Epithelial cell of esophagus (primary cell): Measurements from ENCODE around the gene DHX36.

Source experiments
- DNase-seq: peaks from one replicate; pipeline ENCODE4 v3.0.0; 2010; ENCODE audit warnings: low read depth
- H3K4me3 ChIP-seq: 2 replicates; pipeline ENCODE4 v1.5.1; 2011; ENCODE audit warnings: mild to moderate bottlenecking, low read length, control low read depth
- TF ChIP-seq, protein P1 (sequence below): IDR thresholded peaks from 2 replicates; pipeline ENCODE4 v1.5.1; 2011; ENCODE audit warnings: low read depth, mild to moderate bottlenecking, low read length, control low read depth, inconsistent platforms; ENCODE audit not compliant: insufficient read depth; ENCODE audit errors: missing control alignments

Gene DHX36

DNA sequence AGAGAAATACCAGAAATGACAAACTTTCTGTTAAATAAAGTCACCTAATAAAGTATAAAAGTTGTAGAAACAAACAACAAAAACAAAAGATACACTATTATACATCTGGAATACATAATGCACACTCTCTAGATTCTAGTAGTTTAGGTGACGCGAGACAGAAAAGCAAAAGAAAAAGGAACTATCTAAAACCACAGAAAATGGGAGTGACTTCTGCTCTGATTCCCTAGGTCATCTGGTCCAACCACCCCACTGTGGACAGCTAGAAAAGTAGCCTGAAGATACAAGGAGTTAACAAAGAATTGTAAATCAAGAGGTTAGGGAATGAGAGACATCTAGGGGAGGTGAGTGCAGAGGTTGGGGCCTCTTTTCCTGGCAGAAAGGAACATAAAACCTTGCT is 39.1 kb downstream of the DHX36 start:
- DNase-seq, result no peak
- no peak overlapping the region for H3K4me3 ChIP-seq
- TF ChIP-seq, protein P1, sequence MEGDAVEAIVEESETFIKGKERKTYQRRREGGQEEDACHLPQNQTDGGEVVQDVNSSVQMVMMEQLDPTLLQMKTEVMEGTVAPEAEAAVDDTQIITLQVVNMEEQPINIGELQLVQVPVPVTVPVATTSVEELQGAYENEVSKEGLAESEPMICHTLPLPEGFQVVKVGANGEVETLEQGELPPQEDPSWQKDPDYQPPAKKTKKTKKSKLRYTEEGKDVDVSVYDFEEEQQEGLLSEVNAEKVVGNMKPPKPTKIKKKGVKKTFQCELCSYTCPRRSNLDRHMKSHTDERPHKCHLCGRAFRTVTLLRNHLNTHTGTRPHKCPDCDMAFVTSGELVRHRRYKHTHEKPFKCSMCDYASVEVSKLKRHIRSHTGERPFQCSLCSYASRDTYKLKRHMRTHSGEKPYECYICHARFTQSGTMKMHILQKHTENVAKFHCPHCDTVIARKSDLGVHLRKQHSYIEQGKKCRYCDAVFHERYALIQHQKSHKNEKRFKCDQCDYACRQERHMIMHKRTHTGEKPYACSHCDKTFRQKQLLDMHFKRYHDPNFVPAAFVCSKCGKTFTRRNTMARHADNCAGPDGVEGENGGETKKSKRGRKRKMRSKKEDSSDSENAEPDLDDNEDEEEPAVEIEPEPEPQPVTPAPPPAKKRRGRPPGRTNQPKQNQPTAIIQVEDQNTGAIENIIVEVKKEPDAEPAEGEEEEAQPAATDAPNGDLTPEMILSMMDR, result no peak

DNA sequence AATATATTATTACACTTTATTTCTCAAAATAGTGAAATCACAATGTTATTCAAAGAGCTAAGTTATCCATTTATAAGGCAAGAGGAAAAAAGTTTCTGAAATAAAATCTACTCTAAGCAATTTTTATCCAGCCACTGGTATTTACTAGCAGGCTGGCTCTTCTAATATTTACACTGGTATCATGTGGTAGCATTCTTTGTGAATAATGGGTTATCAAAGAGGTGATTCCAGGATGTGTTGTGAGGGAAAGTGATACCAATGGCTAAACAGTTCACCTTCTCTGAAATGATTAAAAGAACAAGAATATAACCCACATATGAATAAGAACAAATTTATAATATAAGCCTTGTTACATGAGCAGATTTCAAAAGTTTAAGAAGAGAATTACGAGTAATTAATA is 44.1 kb downstream of the DHX36 start:
- DNase-seq, result no peak
- H3K4me3 ChIP-seq, result no peak overlapping the region
- TF ChIP-seq, protein P1, result no peak

DNA sequence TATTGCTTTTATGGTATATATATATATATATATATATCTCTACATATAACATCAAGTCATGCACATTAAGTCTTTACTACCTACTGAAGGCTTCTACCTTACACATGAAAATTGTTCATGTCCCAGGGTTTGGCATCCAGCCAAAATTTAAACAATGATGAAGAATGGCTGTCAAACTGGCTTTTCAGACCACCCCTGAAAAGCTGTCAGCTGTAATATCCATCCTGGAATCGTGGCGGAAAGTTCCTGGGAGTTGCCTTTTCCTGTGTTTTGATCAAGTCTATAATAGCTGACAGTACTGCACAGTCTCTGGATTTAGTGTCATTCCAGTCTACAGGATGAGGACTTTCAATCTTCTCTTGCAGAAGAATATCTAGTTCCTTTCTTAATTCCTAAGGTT is 48.3 kb downstream of the DHX36 start:
- TF ChIP-seq, protein P1, result no peak
- no peak for DNase-seq
- no peak overlapping the region for H3K4me3 ChIP-seq

DNA sequence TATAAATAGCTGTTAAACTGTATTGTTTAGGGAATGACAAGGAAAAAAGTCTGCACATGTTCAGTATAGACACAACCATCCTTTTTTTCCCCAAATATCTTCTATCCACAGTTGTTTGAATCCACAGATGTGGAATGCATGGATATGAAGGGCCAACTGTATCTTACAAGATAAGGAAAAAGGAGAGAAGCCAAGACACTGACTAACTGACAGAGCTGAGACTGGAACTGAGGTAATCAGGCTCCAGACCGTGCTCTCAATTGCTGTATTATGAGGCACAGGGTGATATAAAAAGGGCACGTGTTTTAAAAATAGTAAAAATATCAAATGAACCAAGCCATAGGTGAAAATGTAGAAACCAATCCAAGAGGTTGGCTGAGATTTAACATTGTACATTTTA is 49.0 kb downstream of the DHX36 start:
- no peak for DNase-seq
- TF ChIP-seq, protein P1, result no peak
- no peak overlapping the region for H3K4me3 ChIP-seq

DNA sequence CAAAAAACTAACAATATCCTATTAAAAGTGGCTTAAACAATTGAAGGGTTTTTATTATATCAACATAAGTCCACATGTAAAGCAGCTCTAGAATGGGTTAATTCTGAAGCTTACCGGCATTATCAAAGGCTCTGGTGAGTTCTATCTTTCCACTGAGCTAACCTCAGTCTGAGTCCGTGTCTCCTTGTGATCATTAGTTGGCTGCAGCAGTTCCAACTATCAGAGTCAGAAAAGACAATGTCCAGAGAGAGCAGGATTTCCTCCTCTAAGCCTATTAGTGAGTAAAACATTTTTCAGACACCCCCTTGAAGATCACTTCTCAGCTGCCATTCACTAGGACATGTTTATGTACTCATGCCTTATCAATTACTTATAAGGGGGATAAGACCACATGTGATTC is 49.9 kb downstream of the DHX36 start:
- TF ChIP-seq, protein P1, result no peak
- DNase-seq, result no peak
- H3K4me3 ChIP-seq, result no peak overlapping the region

DNA sequence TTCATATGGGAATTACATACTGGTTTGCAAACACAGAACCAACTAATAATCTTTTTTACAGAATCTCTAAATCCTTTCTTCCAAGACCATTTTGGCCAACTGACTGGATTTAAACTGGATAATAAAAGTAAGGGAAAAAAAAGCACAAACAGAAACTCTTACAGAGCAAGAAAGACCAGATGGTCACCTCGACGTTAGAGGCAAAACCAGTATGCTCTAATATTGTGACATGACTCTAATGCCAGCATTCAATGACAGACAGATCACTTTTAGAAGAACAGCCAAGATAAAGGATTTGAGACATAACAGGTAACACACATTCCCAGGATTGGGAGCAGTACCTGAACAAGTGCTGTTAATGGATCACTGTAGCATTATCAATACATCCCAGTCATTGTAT is 50.9 kb downstream of the DHX36 start:
- TF ChIP-seq, protein P1, result no peak
- H3K4me3 ChIP-seq, result no peak overlapping the region
- no peak for DNase-seq

DNA sequence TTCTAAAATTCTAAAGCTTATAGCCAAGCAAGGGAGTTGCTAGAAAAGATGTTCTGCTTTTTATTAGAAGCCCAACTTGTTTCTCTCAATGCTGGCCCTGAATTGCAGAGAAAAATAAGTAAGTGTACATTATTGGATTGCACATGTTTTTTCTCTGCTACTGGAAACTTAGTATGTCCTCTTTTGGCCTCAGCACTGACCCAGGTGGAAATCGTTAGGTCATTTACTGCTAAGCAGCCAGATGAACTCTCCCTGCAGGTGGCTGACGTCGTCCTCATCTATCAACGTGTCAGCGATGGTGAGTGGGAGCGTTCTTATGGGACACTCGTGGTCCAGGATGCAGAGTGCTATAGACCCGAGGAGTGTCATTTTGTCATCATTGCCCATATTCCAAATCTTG is 69.8 kb downstream of the DHX36 start:
- TF ChIP-seq, protein P1, result no peak
- H3K4me3 ChIP-seq, result no peak overlapping the region
- no peak for DNase-seq
